CD14-positive monocyte (primary cell): ENCODE data around the gene SFTPD. TPM values are rescaled to one million over a fixed set of nuclear protein-coding genes. Genes with fewer than 3 reads are reported as not detected.

Experiments used
- DNase-seq, 3 donors: peaks; one replicate each; pipeline ENCODE4 v3.0.0-alpha.2; 2011 to 2022
- H2AFZ ChIP-seq: 2 replicates; pipeline ENCODE4 v1.6.0; 2012; ENCODE audit warnings: mild to moderate bottlenecking, low read depth, low read length, inconsistent platforms; ENCODE audit not compliant: insufficient read depth, poor library complexity, severe bottlenecking
- H3K27ac ChIP-seq, 2 donors: 1 replicate in 1 of 2; 2 replicates in 1 of 2; pipeline ENCODE4 v1.5.1; 2012 to 2013; ENCODE audit warnings: low read length in 2 of 2, control low read depth in 1 of 2, inconsistent platforms in 1 of 2, low read depth in 1 of 2, mild to moderate bottlenecking in 1 of 2
- H3K27me3 ChIP-seq, 2 donors: one replicate each; pipeline versions ENCODE4 v1.6.0 to v1.6.1; 2011 to 2013; ENCODE audit warnings: low read length in 2 of 2; ENCODE audit not compliant: control insufficient read depth in 2 of 2, insufficient read depth in 2 of 2
- H3K36me3 ChIP-seq, 2 donors: replicated peaks in 1 of 2; 1 replicate in 1 of 2; 2 replicates in 1 of 2; pipeline versions ENCODE4 v1.5.1 to v1.6.1; 2012 to 2013; ENCODE audit warnings: low read length in 2 of 2, control low read depth in 1 of 2, inconsistent platforms in 1 of 2, mild to moderate bottlenecking in 1 of 2; ENCODE audit not compliant: insufficient read depth in 2 of 2, control insufficient read depth in 1 of 2
- H3K4me1 ChIP-seq, 2 donors: 1 replicate in 1 of 2; 2 replicates in 1 of 2; pipeline versions ENCODE4 v1.5.1 to v1.6.1; 2012 to 2013; ENCODE audit warnings: low read length in 2 of 2, control low read depth in 1 of 2, inconsistent platforms in 1 of 2, mild to moderate bottlenecking in 1 of 2, moderate library complexity in 1 of 2; ENCODE audit not compliant: insufficient read depth in 2 of 2, control insufficient read depth in 1 of 2
- H3K4me2 ChIP-seq: replicated peaks from 2 replicates; pipeline ENCODE3; 2012; ENCODE audit warnings: low read length, moderate library complexity, mild to moderate bottlenecking; ENCODE audit not compliant: poor library complexity, severe bottlenecking; ENCODE audit errors: extremely low read depth
- H3K4me3 ChIP-seq, 3 experiments: fragments of 200-600 bp in 1 of 3; sonication (generic) in 1 of 3; replicated peaks in 1 of 3; 1 replicate in 2 of 3; 2 replicates in 1 of 3; pipeline ENCODE4 v1.5.1; 2011 to 2013; ENCODE audit warnings: low read length in 3 of 3, mild to moderate bottlenecking in 3 of 3, control low read depth in 2 of 3, low read depth in 2 of 3, inconsistent platforms in 1 of 3, moderate library complexity in 1 of 3
- H3K79me2 ChIP-seq: 2 replicates; pipeline ENCODE4 v1.6.0; 2012; ENCODE audit warnings: mild to moderate bottlenecking, control low read depth, inconsistent platforms, low read length, moderate library complexity; ENCODE audit not compliant: insufficient read depth
- H3K9ac ChIP-seq: 2 replicates; pipeline ENCODE4 v1.6.0; 2017; ENCODE audit warnings: low read length, mild to moderate bottlenecking; ENCODE audit not compliant: insufficient read depth, poor library complexity, severe bottlenecking
- H3K9me3 ChIP-seq, 2 donors: replicated peaks in 1 of 2; 1 replicate in 1 of 2; 2 replicates in 1 of 2; pipeline versions ENCODE4 v1.5.1 to v1.6.1; 2012 to 2013; ENCODE audit warnings: low read length in 2 of 2, control low read depth in 1 of 2; ENCODE audit not compliant: control insufficient read depth in 1 of 2, insufficient read depth in 1 of 2
- H4K20me1 ChIP-seq: 2 replicates; pipeline ENCODE4 v1.6.0; 2012; ENCODE audit warnings: mild to moderate bottlenecking, low read length, control low read depth, moderate library complexity; ENCODE audit not compliant: insufficient read depth
- H3K27ac Mint-ChIP-seq, 7 donors: one replicate each; pipeline ENCODE4 v1.8.0; 2020; ENCODE audit warnings: mild to moderate bottlenecking in 7 of 7, mixed read lengths in 7 of 7, moderate library complexity in 6 of 7, inconsistent platforms in 2 of 7
- H3K27me3 Mint-ChIP-seq, 3 donors: one replicate each; pipeline ENCODE4 v1.8.0; 2021 to 2022; ENCODE audit warnings: low read depth in 3 of 3, mild to moderate bottlenecking in 3 of 3, mixed read lengths in 3 of 3, moderate library complexity in 3 of 3, inconsistent platforms in 1 of 3
- H3K36me3 Mint-ChIP-seq, 2 donors: one replicate each; pipeline ENCODE4 v1.8.0; 2020; ENCODE audit warnings: mixed read lengths in 2 of 2, inconsistent platforms in 1 of 2, mild to moderate bottlenecking in 1 of 2
- H3K4me1 Mint-ChIP-seq: one replicate; pipeline ENCODE4 v1.8.0; 2020; ENCODE audit warnings: mild to moderate bottlenecking, mixed read lengths
- H3K4me3 Mint-ChIP-seq, 2 donors: one replicate each; pipeline ENCODE4 v1.8.0; 2020; ENCODE audit warnings: mild to moderate bottlenecking in 2 of 2, mixed read lengths in 2 of 2, moderate library complexity in 1 of 2
- H3K9me3 Mint-ChIP-seq, 7 donors: one replicate each; pipeline ENCODE4 v1.8.0; 2020 to 2022; ENCODE audit warnings: mixed read lengths in 7 of 7, mild to moderate bottlenecking in 6 of 7, moderate library complexity in 6 of 7, inconsistent platforms in 2 of 7
- CTCF ChIP-seq: fragments of 200-600 bp; IDR thresholded peaks from one replicate; pipeline ENCODE4 v1.8.0; 2022; ENCODE audit warnings: antibody characterized with exemption, mild to moderate bottlenecking
- WGBS: methylation state at CpG from one replicate; pipeline ENCODE4 v1.1.5; 2013; ENCODE audit warnings: missing lambda C conversion rate; ENCODE audit not compliant: insufficient coverage; 5-methylcytosine and 5-hydroxymethylcytosine counted together
- intact Hi-C, 2 donors: fragments of 100-400 bp; cut with micrococcal nuclease; formaldehyde crosslinking; loops; one replicate each; pipeline versions ENCODE4 v1.15.0 to v1.15.1; 2023
- polyA plus RNA-seq, 3 donors: library from polyadenylated mRNA; depleted of rRNA in 1 of 3; unstranded in 2 of 3; stranded (reverse) in 1 of 3; fragments of 300-500 nt in 2 of 3; fragments of >200 nt in 1 of 3; fragmentation: Illumina TruSeq in 2 of 3; gene quantifications; 1 replicate in 2 of 3; 2 replicates in 1 of 3; pipeline ENCODE4 v1.2.3, GENCODE V29; 2012 to 2021

SFTPD gene
- polyA plus RNA-seq, 3 donors: 0.84 to 1.4 (median 1.2) TPM

GRCh38 chr10:79933961-79934360, 14.9 kb downstream of the SFTPD start:
- Mint-ChIP-seq H3K27me3 (peaks cover 20 to 27% (median 26%) of the 10 kb centered on the region in 3 donors), H3K4me1 (peaks cover 40% of the 10 kb centered on the region), H3K4me3 (no peak overlapping the region), H3K36me3 (peaks cover 0 to 2% of the 10 kb centered on the region in 2 donors), H3K9me3 (peaks cover 0 to 2% (median 0%) of the 10 kb centered on the region in 7 donors), H3K27ac (no peak overlapping the region)
- no CpG with 5 or more reads among the region's 3 CpGs for WGBS
- Histone ChIP-seq H3K27me3 (peaks cover 8 to 16% of the 10 kb centered on the region in 2 donors), H3K4me1 (peaks cover 31 to 37% of the 10 kb centered on the region in 2 donors), H3K4me2 (no peak overlapping the region), H3K27ac (no peak overlapping the region), H4K20me1 (no peaks in the 10 kb centered on the region), H3K36me3 (no peaks in the 10 kb centered on the region), H3K79me2 (no peaks in the 10 kb centered on the region), H2AFZ (no peak overlapping the region), H3K9me3 (no peaks in the 10 kb centered on the region), H3K4me3 (no peak overlapping the region), H3K9ac (no peak overlapping the region)
- intact Hi-C loops: no loop called here
- DNase-seq: no peak
- TF ChIP-seq CTCF: no peak

DNA sequence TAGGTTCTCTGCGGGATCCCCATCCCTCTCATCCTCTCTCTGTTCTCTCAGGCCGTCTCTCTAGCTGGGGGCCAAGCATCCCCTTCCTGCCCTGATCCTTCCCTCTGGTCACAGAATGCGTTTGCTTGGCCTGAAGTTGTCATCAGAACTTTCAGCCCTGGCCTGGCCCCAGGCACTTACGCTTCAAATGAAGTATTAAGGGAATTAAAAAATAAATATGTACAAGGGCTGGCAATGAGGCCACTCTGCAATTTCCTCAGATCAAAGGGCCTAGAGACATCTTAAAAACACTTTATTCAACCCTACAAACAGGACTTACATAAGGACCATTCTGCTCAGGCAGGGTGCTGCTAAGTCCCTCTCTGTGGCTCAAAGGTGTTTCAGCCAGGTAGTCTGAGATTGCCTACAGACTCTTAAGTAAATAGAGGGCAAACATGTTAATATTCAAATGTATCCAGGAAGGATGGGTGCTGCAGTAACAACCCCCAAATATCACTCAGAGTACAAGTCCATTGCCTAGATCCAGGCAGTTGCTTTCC, 16.0 kb downstream of the SFTPD start:
- no peak overlapping the region for H3K27ac ChIP-seq
- H3K4me3 ChIP-seq: no peak overlapping the region
- peaks cover 8 to 16% of the 10 kb centered on the region in 2 donors for H3K27me3 ChIP-seq
- 60% methylated on average over 1 of the region's 4 CpGs for WGBS
- H3K27ac Mint-ChIP-seq: peak overlapping the region in 3 of 7 donors; percentile 37 to 77 (median 63)
- no peaks in the 10 kb centered on the region for H3K79me2 ChIP-seq
- no peak overlapping the region for H3K4me2 ChIP-seq
- no peak overlapping the region for H3K4me3 Mint-ChIP-seq
- H3K9me3 Mint-ChIP-seq: peaks cover 0 to 2% (median 0%) of the 10 kb centered on the region in 7 donors
- peaks cover 21 to 29% (median 26%) of the 10 kb centered on the region in 3 donors for H3K27me3 Mint-ChIP-seq
- no peak for DNase-seq
- no peak for TF ChIP-seq CTCF
- H3K9ac ChIP-seq: no peak overlapping the region
- H3K4me1 Mint-ChIP-seq: peaks cover 30% of the 10 kb centered on the region
- no peaks in the 10 kb centered on the region for H3K36me3 ChIP-seq
- H4K20me1 ChIP-seq: no peaks in the 10 kb centered on the region
- H3K9me3 ChIP-seq: no peaks in the 10 kb centered on the region
- H3K4me1 ChIP-seq: peaks cover 22 to 28% of the 10 kb centered on the region in 2 donors
- peaks cover 0 to 2% of the 10 kb centered on the region in 2 donors for H3K36me3 Mint-ChIP-seq
- intact Hi-C loops: no loop called here
- peak overlapping the region; percentile 12 for H2AFZ ChIP-seq
